ENCODE data around the gene MAP4K1. TPM values are rescaled to one million over a fixed set of nuclear protein-coding genes. Genes with fewer than 3 reads are reported as not detected.

The MAP4K1 gene
- total RNA-seq (2014; rRNA removed; shearing (Covaris generic)): 0.10 TPM in 1 of 2 replicates, not detected in the other
- 0.16 and 1.2 TPM in 2 replicates for polyA plus RNA-seq (2014; cell fraction: nucleus; rRNA removed)

DNA sequence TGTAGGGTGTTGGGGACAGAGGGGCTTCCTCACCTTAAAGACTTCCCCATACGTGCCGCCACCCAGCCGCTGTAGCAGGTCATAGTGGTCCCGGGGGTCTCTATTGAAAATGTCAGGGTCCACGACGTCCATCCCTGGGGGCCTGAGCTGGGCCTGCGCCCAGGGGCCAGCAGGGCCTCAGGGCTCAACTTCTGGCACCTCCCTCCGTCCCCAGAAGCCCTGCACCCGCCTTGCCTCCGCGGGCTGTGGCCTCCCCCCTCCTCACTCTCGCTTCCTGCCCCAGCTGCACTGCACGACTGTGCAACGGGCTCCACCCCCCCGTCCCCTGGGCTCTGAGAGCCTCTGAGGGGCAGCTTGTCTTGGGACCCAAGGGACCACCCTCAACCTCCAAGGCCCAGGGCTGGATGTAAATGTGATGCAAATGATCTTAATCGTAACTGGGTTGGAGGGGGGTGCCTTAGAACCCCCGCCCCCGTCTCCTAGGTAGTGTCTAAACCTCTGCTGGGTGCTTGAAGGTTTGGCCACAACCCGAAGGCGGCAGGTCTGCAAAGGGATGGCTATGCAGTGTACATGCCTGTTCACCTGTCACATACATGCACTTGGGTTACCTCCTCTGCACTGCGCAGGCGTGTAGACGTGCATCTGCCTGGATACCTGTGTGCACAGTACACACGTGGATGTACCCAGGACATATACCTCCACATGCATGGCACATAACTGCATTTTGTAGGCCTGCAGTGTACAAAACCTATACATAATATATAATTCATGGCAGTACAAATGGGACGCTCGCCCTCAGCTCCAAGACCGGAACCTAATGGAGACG, at the start of gene MAP4K1:
Gene MAP4K1 (minus strand): TSS at position 190 of the 826 bp plus-strand sequence. CDS start 58 bp downstream, at position 132.
- no peak for DNase-seq (ENCODE audit: extremely low read depth, low read depth)

DNA sequence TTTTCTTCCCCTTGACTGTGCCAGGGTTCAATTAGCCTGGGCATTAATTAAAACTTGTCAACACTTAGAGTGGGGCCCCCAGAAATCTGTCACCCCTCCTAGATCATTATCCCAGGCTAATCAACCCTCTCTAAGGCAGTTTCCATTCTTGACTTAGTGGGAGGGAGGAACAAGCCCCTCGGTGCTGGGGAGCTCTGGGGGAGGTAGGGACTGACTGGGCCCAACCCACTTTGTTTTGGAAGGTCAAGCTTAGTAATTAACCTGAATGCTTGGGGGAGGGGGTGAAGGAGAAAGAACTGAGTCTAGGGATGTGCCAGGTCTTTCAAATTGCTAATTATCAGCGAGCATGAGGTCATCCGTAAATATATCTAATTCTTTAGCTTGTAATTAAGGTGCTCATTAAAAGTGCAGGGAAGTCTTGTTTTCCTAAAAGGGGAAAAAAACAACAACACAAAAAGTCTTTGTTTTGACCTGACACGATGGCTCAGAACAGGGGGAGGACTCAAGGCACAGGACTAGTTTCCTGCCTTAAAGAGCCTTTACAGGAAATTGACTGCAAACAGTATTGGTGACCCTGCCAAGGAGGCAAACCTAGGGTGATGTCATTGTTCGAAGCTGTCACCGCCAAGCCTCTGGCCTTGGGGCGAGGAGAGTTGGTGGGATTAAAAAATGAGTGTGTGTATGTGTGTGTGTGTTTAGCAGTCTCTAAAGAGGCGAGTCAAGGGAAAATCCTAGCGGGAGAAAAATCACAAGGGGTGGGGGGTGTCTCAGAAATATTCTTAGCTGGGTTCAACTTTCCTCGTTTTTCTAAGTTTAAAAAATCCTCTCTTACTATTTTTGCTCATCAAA, 49.1 kb upstream of the MAP4K1 start:
- DNase-seq (ENCODE audit: extremely low read depth, low read depth): no peak

DNA sequence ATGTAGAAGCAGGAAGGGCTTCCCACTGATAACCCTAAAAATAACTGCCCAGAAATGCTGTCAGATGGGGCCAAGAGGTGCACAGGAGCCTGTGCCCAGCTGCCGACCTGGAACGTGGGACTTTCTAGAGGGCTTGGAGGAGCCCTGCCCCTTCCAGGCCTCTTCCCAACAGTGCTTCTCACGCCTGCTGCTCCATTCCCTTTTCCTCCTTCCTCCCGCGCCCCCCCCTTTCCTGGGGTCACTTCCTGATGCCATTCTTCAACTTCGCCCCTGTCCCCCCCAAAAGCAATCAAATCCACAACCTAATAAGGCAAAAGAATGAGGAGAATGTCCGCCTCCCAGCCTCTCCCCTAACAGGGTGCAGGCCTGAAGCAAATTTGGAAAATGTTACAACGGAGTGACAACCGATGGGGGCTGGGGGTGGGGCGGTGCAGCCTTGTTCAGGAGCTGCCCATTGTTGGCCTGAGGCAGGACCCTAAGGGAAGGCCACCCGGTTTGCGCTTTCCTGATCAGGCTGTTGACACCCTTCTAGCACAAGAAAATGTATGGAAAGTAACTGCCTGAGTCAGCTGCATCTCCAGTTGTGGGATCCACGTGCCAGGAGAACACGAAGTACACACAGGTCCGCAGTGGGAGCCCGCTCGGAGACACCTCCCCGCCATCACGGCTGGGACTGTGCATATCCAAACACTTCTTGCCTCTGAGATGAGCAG, 48.4 kb upstream of the MAP4K1 start:
- DNase-seq (ENCODE audit: extremely low read depth, low read depth): peak; percentile 56

DNA sequence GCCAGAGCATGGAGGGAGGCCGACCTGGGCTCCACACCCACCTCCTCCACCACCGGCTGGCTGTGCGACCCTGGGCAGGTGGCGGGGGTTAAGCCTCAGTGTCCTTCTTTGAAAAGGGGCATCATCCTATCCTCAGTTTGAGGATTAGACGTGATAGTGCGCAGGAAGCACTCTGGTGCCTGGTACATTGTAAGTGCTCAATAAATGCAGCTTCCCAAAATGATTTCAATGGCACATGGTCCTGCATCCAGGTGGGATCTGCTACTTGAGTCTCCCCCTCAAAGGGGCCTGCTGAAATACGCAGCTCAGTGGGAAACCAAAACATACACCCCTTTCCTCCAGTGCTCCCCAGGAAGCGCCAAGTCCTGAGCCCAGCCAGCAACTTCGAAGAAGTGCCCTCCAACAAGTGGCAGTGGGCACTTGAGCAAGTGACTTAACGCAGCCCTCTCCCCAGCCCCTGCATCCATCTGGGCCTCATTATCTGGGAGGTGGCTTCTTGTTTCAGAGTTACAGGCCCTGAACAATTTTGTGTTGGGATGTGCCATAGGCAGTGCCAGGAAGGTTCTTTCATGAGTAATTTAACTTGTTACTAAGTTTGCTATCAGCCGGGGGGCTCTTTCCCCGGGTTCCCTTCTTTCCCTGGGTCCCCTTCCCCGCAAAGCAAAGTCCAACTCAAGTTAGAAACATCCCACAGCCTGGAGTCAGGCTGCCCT, 47.6 kb upstream of the MAP4K1 start:
- no peak for DNase-seq (ENCODE audit: extremely low read depth, low read depth)

DNA sequence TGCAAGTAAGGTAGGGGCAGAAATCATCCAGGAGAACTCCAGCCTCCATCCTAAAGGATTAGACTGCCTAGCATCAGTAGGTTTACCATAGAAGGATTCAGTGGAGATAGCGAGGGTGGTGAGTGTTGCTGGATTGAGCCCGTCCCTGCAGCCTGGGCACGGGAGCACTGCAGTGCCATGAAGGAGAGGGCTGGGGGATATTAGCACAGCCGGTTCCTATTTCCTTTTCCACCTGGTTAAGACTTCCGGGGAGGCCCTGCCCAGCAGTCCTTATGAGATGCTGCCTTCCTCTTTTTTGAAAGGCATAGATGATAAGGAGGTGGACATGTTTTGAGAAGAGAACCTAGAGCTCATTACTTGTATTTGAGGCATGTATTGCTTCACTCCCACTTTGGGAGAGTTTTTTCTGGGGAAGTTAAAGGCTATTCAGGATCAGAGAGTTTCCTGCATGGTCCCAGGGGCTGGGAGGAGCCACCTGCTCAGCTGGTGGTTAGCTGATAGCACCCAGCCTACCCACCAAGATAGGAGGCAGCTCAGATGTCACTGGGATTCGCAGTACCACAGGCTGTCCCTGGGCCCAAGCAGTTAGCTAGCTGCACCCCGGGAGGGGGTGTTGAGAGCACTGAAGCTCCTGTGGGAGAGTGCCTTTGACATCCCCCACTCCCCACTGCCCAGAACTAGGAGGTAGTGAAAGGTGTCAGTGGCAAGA, 46.9 kb upstream of the MAP4K1 start:
- no peak for DNase-seq (ENCODE audit: extremely low read depth, low read depth)

DNA sequence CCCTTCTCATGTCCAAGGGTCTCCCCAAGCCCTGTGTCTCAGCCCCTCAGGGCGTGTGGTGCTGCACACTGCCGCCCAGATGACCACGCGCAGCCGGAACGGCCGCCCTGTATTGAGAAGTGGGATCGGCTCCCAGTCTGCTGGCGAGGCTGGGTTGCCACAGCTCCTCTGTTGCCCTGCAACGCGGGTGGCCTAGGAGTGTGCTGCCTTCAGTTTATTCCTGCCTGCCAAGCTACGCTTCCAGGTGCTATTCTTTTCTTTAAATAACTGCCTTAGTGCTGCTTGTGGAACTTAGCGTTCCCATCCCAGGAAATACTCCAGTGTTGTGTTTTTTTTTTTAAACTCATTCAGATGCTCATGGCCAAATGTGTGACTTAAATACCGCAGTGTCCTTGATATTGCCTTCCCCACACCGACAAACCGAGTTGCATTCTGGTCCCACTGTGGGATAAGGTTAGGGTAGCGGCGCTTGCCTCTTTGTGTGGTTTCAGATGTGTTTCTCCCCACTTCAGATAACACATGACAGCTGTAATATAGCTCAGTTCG, 46.3 kb upstream of the MAP4K1 start:
- DNase-seq (ENCODE audit: extremely low read depth, low read depth): no peak

DNA sequence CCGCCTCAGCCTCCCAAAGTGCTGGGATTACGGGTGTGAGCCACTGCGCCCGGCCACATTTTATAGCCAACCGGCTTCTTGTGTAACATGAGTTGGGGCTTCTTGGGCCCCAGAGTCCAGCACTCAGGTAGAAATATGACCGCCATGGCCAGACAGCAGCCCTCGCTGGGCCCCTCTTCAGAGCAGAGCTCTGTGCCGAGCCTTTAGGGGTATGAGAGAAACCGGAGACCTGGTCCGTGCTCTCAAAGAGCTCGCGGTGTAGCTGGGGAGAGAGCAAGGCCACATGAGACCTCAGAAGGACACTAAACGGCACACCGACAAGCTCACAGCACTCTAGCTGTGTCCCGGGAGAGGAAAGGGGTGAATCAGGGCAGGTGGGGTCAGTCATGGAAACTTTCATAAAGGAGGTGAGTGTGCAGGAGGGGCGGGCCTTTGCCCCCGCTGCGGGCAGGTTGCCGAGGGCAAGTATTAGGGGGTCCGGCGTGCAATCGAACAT, 45.5 kb upstream of the MAP4K1 start:
- no peak for DNase-seq (ENCODE audit: extremely low read depth, low read depth)

DNA sequence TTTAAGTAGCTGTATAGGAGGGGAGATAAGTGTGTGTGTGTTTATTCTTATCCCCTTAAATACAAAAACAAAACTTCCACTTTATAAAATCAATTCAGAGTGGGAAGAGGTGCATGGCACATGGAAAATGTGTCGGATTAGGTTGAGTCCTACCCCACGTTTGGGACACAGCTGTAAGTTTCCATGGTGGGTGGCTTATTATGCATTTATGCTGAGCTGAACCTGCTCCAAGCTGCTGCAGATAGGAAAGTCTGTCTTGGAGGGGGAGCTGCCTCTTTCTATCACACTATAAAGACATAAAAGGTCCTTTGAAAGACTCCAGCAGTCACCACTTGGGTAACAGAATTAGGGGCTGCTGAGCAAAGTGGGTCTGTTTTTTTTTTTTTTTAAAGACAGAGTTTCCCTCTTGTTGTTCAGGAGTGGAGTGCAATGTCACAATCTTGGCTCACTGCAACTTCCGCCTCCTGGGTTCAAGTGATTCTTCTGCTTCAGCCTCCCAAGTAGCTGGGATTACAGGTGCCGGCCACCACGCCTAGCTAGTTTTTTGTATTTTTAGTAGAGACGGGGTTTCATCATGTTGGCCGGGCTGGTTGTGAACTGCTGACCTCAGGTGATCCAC, 44.9 kb upstream of the MAP4K1 start:
- DNase-seq (ENCODE audit: extremely low read depth, low read depth): no peak

DNA sequence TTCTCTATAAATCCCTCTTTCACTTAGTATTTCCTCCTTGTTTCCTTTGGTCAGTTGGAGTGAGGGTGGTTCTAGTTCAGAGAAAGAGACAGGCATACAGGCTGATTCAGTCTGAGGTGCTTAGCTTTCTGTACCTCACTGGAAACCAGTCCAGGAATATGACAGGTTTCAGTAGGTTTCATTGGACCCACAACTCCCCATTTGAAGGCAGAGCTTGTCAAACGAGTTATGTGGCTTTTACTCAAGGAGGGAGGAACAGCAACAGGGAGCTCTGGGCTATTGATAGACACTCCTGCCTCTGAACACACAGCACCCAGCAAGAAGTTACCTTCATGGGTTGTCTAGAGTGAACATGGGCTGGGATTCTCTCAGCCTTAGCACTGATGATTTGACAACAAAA, 44.2 kb upstream of the MAP4K1 start:
- no peak for DNase-seq (ENCODE audit: extremely low read depth, low read depth)

DNA sequence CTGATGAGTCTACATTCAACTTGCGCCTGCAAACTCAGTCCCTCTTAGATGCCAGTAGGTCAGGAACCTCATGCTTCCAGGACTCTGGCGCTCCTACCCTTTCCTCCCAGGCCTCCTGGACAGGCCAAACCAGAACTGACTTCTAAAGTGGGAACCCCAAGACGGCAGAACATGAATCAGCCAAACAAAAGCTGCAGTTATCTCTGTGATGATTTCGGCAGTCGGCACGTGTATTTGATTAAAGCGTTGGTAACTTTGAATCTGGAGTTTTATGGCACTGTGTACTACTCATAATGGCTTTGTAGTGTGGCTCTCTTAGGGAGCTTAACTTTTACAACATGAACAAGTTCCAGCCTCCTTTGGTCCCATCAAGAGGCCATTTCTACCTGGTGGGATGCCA, 43.4 kb upstream of the MAP4K1 start:
- no peak for DNase-seq (ENCODE audit: extremely low read depth, low read depth)

DNA sequence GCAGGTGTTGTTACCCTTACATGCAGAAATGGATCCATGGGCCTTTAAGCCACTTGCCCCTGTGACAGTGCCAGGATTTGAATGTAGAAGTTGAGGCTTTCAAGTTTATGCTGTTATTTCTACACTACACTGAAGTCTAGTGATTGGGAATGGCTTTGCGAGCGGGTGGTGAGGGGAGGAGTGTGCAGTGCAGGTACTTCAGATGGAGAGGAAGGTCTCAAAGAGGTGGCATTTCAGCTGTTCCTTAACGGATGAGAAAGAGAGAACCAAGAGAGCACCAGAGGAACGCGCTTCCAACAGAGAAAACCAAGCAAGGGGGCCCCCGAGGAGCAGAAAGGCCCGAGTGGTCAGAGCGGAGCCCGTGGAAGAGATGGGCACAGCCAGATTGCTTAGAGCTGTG, 43.0 kb upstream of the MAP4K1 start:
- no peak for DNase-seq (ENCODE audit: extremely low read depth, low read depth)

DNA sequence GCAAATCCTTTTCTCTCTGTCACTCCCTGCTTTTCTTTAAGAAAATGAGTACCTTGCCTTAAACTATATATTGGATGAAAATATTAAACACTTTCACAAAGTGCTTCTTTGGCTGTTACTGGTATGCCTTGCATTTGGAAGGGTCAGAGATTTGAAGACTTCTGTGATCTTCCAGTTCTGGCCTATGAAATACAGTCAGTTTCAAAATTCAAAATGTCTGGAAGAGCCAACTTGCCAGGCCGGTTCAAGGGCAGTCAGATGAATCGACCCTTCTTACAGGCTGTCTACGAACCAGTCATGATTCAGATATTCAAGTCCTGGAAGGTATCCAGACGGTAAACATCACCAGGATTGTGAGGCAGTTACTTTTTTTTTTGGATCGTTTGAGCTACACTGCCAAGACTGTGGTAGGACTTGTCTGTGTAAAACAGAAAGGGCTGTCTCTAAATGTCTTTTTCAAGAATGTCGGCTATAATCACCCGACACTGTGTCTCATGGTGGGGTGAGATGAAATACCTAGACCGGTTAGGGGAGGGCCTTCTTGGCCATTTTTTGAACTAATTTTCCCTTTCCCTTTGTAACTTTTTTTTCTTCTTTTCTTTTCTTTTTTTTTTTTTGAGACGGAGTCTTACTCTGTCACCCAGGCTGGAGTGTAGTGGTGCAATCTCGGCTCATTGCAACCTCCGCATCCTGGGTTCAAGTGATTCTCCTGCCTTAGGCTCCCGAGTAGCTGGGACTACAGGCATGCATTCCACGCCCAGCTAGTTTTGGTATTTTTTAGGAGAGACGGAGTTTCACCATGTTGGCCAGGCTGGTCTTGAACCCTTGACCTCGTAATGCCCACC, 40.9 kb upstream of the MAP4K1 start:
- DNase-seq (ENCODE audit: extremely low read depth, low read depth): peak; percentile 84

DNA sequence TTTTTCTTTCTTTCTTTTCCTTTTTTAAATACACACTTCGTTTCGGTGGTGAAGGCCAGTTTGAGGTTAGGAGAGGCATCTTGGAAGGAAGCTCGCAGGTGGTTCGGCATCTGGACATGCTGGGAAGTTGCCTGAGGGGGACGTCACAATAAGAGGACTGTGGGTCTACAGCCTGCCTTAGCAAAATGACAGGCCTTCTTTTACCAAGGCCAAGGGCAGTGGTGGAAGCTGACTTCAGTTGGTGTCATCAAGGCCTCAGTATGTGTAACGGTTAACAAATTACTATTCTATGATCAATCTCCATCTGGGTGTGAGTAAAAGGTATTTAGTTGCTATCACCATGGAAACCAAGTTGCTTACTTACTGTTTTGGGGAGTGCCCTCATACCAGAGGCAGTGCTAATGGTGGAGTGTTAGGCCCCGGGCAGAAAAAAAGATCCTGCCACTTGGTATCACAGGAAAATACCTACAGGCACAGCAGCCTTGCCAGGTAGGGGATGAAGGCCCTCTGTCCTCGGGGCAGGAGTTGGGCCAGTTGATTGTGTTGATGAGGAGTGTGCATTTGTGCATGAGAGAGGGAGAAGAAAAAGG, 40.0 kb upstream of the MAP4K1 start:
- peak; percentile 44 for DNase-seq (ENCODE audit: extremely low read depth, low read depth)

DNA sequence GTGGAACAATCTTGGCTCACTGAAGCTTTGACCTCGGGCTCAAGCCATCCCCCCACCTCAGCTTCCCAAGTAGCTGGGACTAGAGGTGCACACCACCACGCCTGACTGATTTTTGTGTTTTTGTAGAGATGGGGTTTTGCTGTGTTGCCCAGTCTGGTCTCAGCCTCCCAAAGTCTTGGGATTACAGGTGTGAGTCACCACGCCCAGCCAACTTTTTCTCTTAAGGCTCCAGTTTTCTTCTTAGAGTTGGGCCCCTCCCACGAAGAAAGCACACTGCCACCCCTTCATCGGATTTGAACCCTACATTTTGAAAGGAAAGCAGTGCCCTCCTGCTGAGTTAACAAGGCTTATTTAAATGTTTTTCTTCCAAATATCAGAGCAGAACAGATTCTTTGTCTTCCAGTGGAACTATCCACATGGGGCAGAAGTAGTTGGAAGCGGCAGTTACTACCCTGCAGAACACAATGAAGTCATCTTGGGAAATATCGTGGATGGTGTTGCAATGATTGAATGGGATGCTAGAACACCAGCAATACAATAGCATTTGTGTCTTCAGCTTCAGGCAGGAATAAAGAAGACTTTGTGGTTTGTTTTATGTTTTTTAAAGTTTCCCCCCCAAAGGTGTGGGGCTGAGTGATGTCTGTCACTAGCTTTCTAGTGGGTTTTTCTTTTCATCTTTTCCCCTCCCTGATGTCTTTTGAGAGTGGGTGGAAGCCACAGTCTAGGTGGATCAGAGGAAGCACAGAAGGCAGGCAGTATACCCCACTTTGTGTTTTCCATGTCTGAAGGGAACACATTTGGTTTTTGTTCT, 38.6 kb upstream of the MAP4K1 start:
- DNase-seq (ENCODE audit: extremely low read depth, low read depth): no peak

DNA sequence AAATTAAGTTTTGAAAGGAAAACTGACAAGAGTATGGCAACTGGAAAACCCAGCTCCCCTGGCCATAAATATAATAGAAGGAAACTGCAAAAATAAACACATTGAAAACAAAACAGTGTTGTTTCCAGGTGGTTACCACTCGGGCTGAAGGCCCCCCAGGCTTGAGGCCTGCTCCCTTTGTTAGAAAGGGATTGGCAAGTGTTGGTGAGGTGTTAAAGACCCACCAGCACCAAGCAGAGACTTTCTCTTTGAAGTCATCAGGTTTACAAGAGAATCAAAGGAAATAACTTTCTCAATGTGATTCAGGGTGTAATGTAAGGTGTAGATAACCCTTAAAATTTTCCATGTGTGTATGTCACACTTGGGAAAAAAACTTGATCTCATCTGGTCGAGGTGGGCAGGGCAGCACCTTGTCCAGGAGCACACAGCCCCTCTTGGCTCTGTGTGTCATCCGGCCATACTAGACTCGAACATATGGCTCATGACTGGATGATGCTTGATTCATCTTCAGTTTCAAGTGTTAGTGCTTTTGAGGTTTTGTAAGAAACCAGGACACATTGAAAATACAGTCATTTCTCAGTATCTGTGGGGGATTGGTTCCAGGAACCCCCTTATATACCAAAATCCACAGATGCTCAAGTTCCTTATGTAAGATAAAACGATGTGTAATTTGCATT, 37.5 kb upstream of the MAP4K1 start:
- no peak for DNase-seq (ENCODE audit: extremely low read depth, low read depth)

DNA sequence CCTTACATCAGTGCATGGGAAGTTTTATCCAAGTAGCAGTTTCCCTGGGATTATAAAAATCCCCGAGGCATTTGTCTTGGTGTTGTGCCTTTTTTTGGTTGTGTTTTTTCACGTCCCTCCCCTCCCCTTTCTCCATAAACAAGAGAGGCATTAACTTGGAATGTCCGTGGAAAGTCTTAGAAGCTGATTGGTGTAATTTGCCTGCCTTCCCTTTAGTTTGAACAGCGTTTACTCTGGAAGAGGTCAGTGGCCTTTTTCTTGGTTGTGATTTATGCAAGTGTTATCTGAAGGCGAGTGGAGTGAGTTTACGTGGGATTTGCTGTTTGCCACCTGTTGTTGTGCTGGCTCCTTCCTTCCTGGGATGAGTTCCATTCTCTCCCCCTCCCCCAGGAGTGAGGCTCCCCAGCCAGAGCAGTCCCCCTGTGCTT, 36.9 kb upstream of the MAP4K1 start:
- DNase-seq (ENCODE audit: extremely low read depth, low read depth): no peak
